Adipose tissue (tissue), 3 donors: ENCODE results near the gene WNT7A. TPM values are rescaled to one million over a fixed set of nuclear protein-coding genes. Genes with fewer than 3 reads are reported as not detected.

Experiments used
- H3K27ac ChIP-seq: one replicate; pipeline ENCODE4 v1.5.1; 2013; ENCODE audit warnings: low read depth, low read length
- WGBS, 3 donors: extraction: QIAGEN DNeasy Blood & Tissue Kit; methylation state at CpG; one replicate each; pipeline ENCODE4 v1.1.7; 2013; 5-methylcytosine and 5-hydroxymethylcytosine counted together
- polyA plus RNA-seq, 3 donors: library from polyadenylated mRNA; stranded (reverse); fragments of 200-250 nt; gene quantifications; one replicate each; pipeline ENCODE4 v1.2.3, GENCODE V29; 2013
- donor health status: healthy with polysubstance abuse.
- donor health status: Bipolar disorder and iron deficiency.
- donor health status: healthy.

The WNT7A gene
- polyA plus RNA-seq, 3 donors, result 0.01 TPM; not detected in 2

DNA sequence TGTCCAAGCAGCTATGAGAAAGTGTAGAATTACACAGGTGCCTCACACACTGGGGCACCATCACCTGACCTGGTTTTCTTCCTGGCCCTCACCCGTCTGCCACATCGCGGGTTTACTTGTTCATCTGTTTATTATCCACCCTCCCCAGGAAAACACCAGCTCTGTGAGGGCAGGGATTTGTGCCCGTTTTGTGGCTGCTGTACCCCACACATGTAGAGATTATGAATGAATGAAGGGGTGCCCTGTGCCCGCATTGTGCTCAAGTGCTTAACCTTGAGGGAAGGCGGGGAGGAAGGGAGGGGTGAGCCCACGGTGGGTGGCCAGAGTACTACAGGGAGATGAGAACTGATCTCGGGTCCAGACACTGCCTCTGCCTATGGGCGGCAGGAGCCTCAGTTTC lies 108.4 kb downstream of the WNT7A start:
- WGBS, 3 donors, result 55 to 84% (median 83%) methylated on average over 9 of the region's 9 CpGs
- no peak overlapping the region for H3K27ac ChIP-seq

DNA sequence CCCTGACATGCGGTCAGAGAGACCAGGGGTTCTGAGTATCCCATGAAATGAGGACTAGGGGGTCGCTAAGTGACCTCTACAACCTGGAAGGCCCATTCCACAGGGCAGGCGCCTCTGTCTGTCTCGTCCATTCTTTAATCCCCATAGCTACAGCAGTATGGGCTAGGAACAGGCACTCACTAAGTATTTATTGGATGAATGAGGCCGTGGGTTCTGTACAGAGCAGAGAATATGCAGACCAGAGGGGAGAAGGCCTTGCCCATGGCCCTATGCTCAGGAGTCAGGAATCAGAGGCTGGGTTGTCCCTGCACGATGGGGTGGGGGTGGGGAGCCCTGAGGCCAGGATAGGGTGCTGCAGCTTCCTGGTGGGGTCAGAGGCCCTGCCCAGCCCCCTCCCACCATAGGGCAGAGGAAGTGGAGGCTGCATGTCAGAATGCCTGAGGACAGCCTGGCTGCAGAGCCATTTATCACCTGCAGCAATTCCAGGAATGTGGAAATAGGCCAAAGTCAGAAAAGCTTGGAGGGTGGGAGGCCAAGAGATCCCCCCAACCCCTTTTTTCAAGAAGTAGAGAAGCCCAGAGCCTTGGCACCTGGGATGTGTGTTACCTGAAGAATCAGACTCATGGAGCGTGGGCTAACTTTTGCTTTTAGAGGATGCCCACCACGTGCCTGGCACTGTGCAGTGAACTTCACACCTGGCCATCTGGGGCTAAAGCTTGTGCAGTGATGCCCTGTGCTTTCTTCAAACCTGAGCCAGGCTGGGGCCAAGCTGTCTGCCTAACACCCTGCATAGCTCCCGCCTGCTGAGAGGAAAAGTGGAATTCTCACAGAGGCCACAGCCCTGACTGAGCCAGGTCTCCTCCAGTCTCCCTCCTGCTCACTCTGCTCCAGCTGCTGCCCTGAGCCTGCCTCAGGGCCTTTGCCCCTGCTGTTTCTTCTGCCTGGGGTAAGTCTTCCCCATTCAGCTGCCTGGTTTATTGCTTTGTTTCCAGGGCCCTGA lies 109.4 kb downstream of the WNT7A start:
- WGBS, 3 donors, result 64 to 72% (median 69%) methylated on average over 9 of the region's 9 CpGs
- no peak overlapping the region for H3K27ac ChIP-seq

DNA sequence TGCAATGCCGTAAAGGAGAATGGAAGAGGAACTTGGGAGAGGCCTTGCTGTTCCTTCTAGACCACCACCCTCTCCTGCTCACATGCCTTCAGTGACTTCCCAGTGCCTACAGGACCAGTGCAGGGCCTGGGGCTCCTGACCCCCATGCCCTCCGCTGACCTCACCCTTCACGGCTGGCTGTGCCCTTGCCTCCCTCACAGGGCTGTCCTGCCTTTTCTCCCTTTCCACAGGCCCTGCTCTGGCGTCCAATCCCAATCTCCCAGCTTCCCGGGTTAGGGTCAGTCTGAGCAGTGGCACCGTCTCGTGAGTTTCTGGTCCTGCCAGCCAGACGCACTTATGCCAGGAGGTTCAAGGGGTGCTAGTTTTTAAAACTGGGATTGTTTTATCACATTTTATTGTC lies 110.4 kb downstream of the WNT7A start:
- 88 to 94% (median 89%) methylated on average over 8 of the region's 8 CpGs for WGBS, 3 donors

DNA sequence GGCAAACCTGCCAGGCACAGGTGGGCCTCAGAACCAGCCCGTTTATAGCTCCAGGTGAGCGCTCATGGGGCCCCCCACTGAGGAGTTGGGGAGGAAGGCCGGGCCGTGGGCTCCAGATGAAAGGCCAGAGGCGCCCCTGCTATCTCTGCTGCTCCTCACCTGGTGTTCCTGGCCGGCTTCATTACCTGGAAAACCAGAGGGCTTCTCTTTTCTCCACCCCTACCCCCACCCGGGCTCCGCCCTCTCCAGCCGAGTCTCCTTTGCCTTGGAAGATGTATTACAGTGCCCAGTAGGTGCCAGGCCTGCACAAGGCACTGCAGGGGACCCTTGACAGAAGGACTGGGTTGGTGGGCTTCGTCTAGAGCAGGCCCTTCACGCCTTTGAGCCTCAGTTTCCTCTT lies 111.4 kb downstream of the WNT7A start:
- H3K27ac ChIP-seq, result no peak overlapping the region
- 83 to 84% (median 83%) methylated on average over 11 of the region's 11 CpGs for WGBS, 3 donors

More for the DNA sequence above, 110.4 kb downstream of the WNT7A start:
- no peak overlapping the region for H3K27ac ChIP-seq

DNA sequence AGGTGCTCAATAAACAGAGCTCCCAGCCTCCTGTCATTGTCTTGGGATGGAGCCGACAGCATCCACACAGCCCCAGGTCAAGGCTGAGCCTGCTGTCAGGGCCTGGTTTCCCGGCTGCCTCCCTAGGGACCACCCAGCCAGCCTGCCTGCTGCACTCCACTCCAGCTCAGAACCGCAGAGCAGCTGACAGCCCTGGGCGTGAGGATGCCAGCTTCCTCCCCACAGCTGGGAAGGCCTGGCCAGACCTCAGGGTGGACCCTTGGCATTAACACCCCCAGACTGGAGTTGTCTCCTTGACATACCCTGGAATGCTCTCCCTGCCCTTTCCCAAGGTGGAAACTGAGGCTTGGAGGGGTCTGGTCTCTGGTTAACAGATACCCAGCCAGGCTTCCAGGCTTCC lies 112.0 kb downstream of the WNT7A start:
- 53 to 75% (median 53%) methylated on average over 4 of the region's 4 CpGs for WGBS, 3 donors
- H3K27ac ChIP-seq, result no peak overlapping the region

DNA sequence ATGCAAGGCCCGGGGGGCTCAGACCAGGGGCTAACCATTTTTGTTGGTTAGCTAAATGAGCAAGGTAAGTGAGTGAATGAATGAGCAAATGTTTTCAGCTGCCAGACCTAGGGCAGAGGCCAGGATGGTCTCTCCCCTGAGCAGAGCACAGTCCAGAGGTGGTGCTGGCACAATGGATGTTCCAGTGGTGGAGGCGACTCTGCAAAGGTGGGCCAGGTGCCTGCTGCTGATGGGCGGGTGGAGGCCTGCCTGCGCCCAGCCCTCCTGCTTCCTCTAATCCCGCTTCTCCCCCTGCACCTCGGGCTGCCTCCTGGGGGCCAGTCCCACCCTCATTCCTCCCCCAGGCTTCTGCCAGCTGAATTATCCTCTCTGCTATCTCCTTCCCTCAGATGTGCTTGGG lies 112.8 kb downstream of the WNT7A start:
- no peak overlapping the region for H3K27ac ChIP-seq
- 75 to 84% (median 81%) methylated on average over 6 of the region's 6 CpGs for WGBS, 3 donors

Other genes with a start within 250 kb of the WNT7A start
- 10 to 100 TPM in 2 of 3 donors, 1 to 10 TPM in 1; 9.7 to 16.1 (median 14.7) TPM for gene CHCHD4, start 244.8 kb upstream of the WNT7A start, polyA plus RNA-seq
- 10 to 100 TPM; 23.1 to 57.9 (median 37.5) TPM for gene TMEM43, start 245.0 kb upstream of the WNT7A start, polyA plus RNA-seq